ENCODE measurements around the gene PNP. TPM values are rescaled to one million over a fixed set of nuclear protein-coding genes. Genes with fewer than 3 reads are reported as not detected.

PNP gene
- total and polyA plus RNA-seq, 2 of the 8 experiments (the other 6 are each of a cell fraction or from before 2014, with no cell fraction given) = 108 to 130 TPM

- TF ChIP-seq KDM4A (IDR thresholded peaks at IDR 0.05; ENCODE audit: low read depth, low read length, severe bottlenecking) (no peak), SUZ12 (IDR thresholded peaks at IDR 0.05; ENCODE audit: low read length) (no peak), POU5F1 (IDR thresholded peaks at IDR 0.05; ENCODE audit: low read depth, low read length) (no peak), TBP (IDR thresholded peaks at IDR 0.05; ENCODE audit: low read depth, low read length) (no peak), RFX5 (IDR thresholded peaks at IDR 0.05; ENCODE audit: borderline replicate concordance, low read depth, low read length) (no peak)
Observed at GRCh38 chr14:20492486-20492885, 23.3 kb downstream of the PNP start (continued).
